GM18868 (cell line): ENCODE results near the gene ARL8A.
"Not testable (repeated sequence)": the region's sequence is repeated elsewhere in the genome, so short reads cannot be mapped to it uniquely, and the experiment has no call there.

Experiments
- ATAC-seq: cut with Tn5 transposase; IDR thresholded peaks from one replicate; pipeline ENCODE4 v1.9.1; 2021; ENCODE audit warnings: mild to moderate bottlenecking, moderate library complexity; ENCODE audit not compliant: unreplicated experiment

ARL8A gene

GRCh38 chr1:202159534-202160371 is 15.2 kb upstream of the ARL8A start:
- ATAC-seq, result no peak

- no peak for ATAC-seq
These were observed 14.4 kb upstream of the ARL8A start for GRCh38 chr1:202158810-202159533.

GRCh38 chr1:202157945-202158344 is 13.4 kb upstream of the ARL8A start:
- ATAC-seq, result no peak

GRCh38 chr1:202156590-202156989 is 12.1 kb upstream of the ARL8A start:
- no peak for ATAC-seq

GRCh38 chr1:202155478-202156021 is 11.0 kb upstream of the ARL8A start:
- ATAC-seq, result no peak

- ATAC-seq, result no peak
These were observed 10.4 kb upstream of the ARL8A start for GRCh38 chr1:202154766-202155477.

- no peak for ATAC-seq
These were observed 9.7 kb upstream of the ARL8A start for GRCh38 chr1:202154148-202154765.

- no peak for ATAC-seq
These were observed 8.7 kb upstream of the ARL8A start for GRCh38 chr1:202153284-202153683.

GRCh38 chr1:202152399-202152798 is 7.9 kb upstream of the ARL8A start:
- no peak for ATAC-seq

GRCh38 chr1:202151045-202151444 is 6.5 kb upstream of the ARL8A start:
- ATAC-seq, result no peak

- ATAC-seq, result no peak
These were observed 6.1 kb upstream of the ARL8A start for GRCh38 chr1:202150602-202151001.

GRCh38 chr1:202150187-202150586 is 5.7 kb upstream of the ARL8A start:
- ATAC-seq, result no peak

GRCh38 chr1:202149566-202149965 is 5.0 kb upstream of the ARL8A start:
- ATAC-seq, result no peak

GRCh38 chr1:202148391-202148790 is 3.9 kb upstream of the ARL8A start:
- no peak for ATAC-seq

GRCh38 chr1:202146993-202147392 is 2.5 kb upstream of the ARL8A start:
- no peak for ATAC-seq

GRCh38 chr1:202146279-202146678 is 1.7 kb upstream of the ARL8A start:
- ATAC-seq, result no peak

- not testable (repeated sequence) for ATAC-seq
These were observed 1.2 kb upstream of the ARL8A start for GRCh38 chr1:202145744-202146140.

GRCh38 chr1:202145068-202145743 is 669 bp upstream of the ARL8A start:
- no peak for ATAC-seq

- ATAC-seq, result peak; percentile 55
These were observed 652 bp downstream of the ARL8A start for GRCh38 chr1:202143768-202144401.
